ENCODE data around the gene ATP8A1.

ATP8A1 gene

GRCh38 chr4:42412251-42412650, 244.7 kb downstream of the ATP8A1 start:
- no peaks in the 10 kb centered on the region for H3F3A ChIP-seq (ENCODE audit: control insufficient read depth, insufficient read depth)
- H3K9me3 ChIP-seq (ENCODE audit: control insufficient read depth, insufficient read depth, low read length), result no peaks in the 10 kb centered on the region
- no peaks in the 10 kb centered on the region for H3K79me2 ChIP-seq (ENCODE audit: control insufficient read depth, low read length)
- no peaks in the 10 kb centered on the region for H3K9me2 ChIP-seq (replicated peaks; ENCODE audit: control insufficient read depth, low read length)
- peaks cover 22% of the 10 kb centered on the region for H3K36me3 ChIP-seq (ENCODE audit: control insufficient read depth, low read length)
- H3K4me1 ChIP-seq (ENCODE audit: control insufficient read depth, low read length), result no peaks in the 10 kb centered on the region
- H3K27ac ChIP-seq (ENCODE audit: low read depth, low read length), result no peak overlapping the region
- H3K4me3 ChIP-seq (ENCODE audit: low read length), result no peak overlapping the region
- TF ChIP-seq EZH2phosphoT487 (IDR thresholded peaks at IDR 0.05; ENCODE audit: borderline replicate concordance, low read length), result no peak
- no peak for TF ChIP-seq CTCF (IDR thresholded peaks at IDR 0.05; ENCODE audit: low read depth, low read length, poor library complexity, severe bottlenecking)
- H4K20me1 ChIP-seq (ENCODE audit: control insufficient read depth, insufficient read depth, low read depth, low read length), result no peaks in the 10 kb centered on the region
- H3K4me2 ChIP-seq (ENCODE audit: low read length), result no peak overlapping the region
- no peaks in the 10 kb centered on the region for H3K27me3 ChIP-seq (ENCODE audit: control insufficient read depth, low read length)

GRCh38 chr4:42411803-42412202, 245.1 kb downstream of the ATP8A1 start:
- Histone ChIP-seq H3K9me2 (replicated peaks; ENCODE audit: control insufficient read depth, low read length) (no peaks in the 10 kb centered on the region), H3K4me3 (ENCODE audit: low read length) (no peak overlapping the region)

DNA sequence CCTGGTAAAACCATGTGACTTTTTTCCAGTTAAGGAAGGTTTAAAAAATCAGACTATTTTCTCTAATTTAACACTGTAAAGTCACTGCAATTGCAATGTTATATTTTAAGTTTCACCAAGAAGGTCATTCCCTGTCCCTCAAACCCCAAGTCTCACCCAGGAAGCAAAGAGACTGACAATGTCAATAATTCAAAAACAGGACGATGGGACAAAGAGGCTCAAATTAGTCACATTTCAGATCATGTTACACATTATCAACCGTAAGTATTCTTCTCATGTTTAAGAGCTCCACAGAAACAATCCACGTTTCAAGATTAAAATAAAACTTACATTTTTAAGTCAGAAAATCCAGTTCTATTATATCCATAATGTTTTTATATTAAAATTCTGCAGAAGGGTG, 246.5 kb downstream of the ATP8A1 start:
- peaks cover 22% of the 10 kb centered on the region for H3K36me3 ChIP-seq (ENCODE audit: control insufficient read depth, low read length)
- no peaks in the 10 kb centered on the region for H3K79me2 ChIP-seq (ENCODE audit: control insufficient read depth, low read length)
- H3K27me3 ChIP-seq (ENCODE audit: control insufficient read depth, low read length), result no peaks in the 10 kb centered on the region
- H3K4me1 ChIP-seq (ENCODE audit: control insufficient read depth, low read length), result no peaks in the 10 kb centered on the region
- no peak for TF ChIP-seq CTCF (IDR thresholded peaks at IDR 0.05; ENCODE audit: low read depth, low read length, poor library complexity, severe bottlenecking)
- no peak for TF ChIP-seq EZH2phosphoT487 (IDR thresholded peaks at IDR 0.05; ENCODE audit: borderline replicate concordance, low read length)
- H3K4me3 ChIP-seq (ENCODE audit: low read length), result no peak overlapping the region
- H3K9me2 ChIP-seq (replicated peaks; ENCODE audit: control insufficient read depth, low read length), result no peaks in the 10 kb centered on the region
- no peaks in the 10 kb centered on the region for H3K9me3 ChIP-seq (ENCODE audit: control insufficient read depth, insufficient read depth, low read length)
- H3K27ac ChIP-seq (ENCODE audit: low read depth, low read length), result no peak overlapping the region
- no peaks in the 10 kb centered on the region for H3F3A ChIP-seq (ENCODE audit: control insufficient read depth, insufficient read depth)
- no peaks in the 10 kb centered on the region for H4K20me1 ChIP-seq (ENCODE audit: control insufficient read depth, insufficient read depth, low read depth, low read length)
- H3K4me2 ChIP-seq (ENCODE audit: low read length), result no peak overlapping the region

More at GRCh38 chr4:42411803-42412202, 245.1 kb downstream of the ATP8A1 start:
- Histone ChIP-seq H3K79me2 (ENCODE audit: control insufficient read depth, low read length) (no peaks in the 10 kb centered on the region), H3K36me3 (ENCODE audit: control insufficient read depth, low read length) (peaks cover 22% of the 10 kb centered on the region), H3K4me1 (ENCODE audit: control insufficient read depth, low read length) (no peaks in the 10 kb centered on the region), H3K9me3 (ENCODE audit: control insufficient read depth, insufficient read depth, low read length) (no peaks in the 10 kb centered on the region), H3K27ac (ENCODE audit: low read depth, low read length) (no peak overlapping the region), H3K27me3 (ENCODE audit: control insufficient read depth, low read length) (no peaks in the 10 kb centered on the region), H3K4me2 (ENCODE audit: low read length) (no peak overlapping the region), H3F3A (ENCODE audit: control insufficient read depth, insufficient read depth) (no peaks in the 10 kb centered on the region), H4K20me1 (ENCODE audit: control insufficient read depth, insufficient read depth, low read depth, low read length) (no peaks in the 10 kb centered on the region)
- TF ChIP-seq EZH2phosphoT487 (IDR thresholded peaks at IDR 0.05; ENCODE audit: borderline replicate concordance, low read length) (no peak), CTCF (IDR thresholded peaks at IDR 0.05; ENCODE audit: low read depth, low read length, poor library complexity, severe bottlenecking) (no peak)
